ENCODE results near the gene CLN6. TPM values are rescaled to one million over a fixed set of nuclear protein-coding genes. Genes with fewer than 3 reads are reported as not detected.
A peak's percentile ranks its signal among the peaks of the same experiment; 100 is the strongest.
"Not testable (repeated sequence)": the region's sequence is repeated elsewhere in the genome, so short reads cannot be mapped to it uniquely, and the experiment has no call there.

The CLN6 gene
- total RNA-seq, 2 donors from 2014 or later: 31.6 to 40.7 TPM

- Mint-ChIP-seq H3K9me3 (peaks cover 2 to 3% of the 10 kb centered on the region in 2 donors), H3K4me3 (no peak overlapping the region), H3K27me3 (ENCODE audit: low read depth) (no peaks in the 10 kb centered on the region), H3K27ac (no peak overlapping the region), H3K4me1 (ENCODE audit: low read depth) (no peaks in the 10 kb centered on the region), H3K36me3 (ENCODE audit: insufficient read depth in 2 of 2) (peaks cover 7 to 8% of the 10 kb centered on the region in 2 donors)
- ATAC-seq (replicated peaks in 1 of 2) (no peak), DNase-seq (no peak)
These were observed 11.8 kb upstream of the CLN6 start for GRCh38 chr15:68241088-68241935.

GRCh38 chr15:68239025-68239424, 9.5 kb upstream of the CLN6 start:
- H3K9me3 Mint-ChIP-seq: peaks cover 0 to 3% of the 10 kb centered on the region in 2 donors
- no peak for DNase-seq
- H3K27ac Mint-ChIP-seq: no peak overlapping the region
- peaks cover 5% of the 10 kb centered on the region in 2 donors for H3K36me3 Mint-ChIP-seq (ENCODE audit: insufficient read depth in 2 of 2)
- H3K4me3 Mint-ChIP-seq: no peak overlapping the region
- no peaks in the 10 kb centered on the region for H3K27me3 Mint-ChIP-seq (ENCODE audit: low read depth)
- no peak for ATAC-seq (replicated peaks in 1 of 2)
- H3K4me1 Mint-ChIP-seq (ENCODE audit: low read depth): no peaks in the 10 kb centered on the region

DNA sequence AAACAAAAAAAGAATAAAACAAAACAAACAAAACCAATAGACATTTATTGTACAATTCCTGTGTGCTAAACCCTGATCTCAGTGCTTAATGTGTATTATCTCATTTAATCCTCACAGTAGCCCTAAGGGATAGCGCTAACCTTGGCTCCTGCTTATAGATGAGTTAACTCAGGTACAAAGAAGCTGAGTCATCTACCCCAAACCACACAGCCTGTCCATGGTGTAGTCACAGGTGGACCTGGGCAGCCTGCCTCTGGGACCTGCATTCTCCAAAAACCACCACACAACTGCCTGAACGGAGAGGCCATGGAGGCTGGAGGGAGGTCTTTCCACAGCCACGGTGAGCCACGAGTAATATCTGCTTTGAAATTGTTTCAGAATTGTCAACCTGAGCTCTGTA, 5.5 kb upstream of the CLN6 start:
- Mint-ChIP-seq H3K27ac (no peak overlapping the region), H3K36me3 (ENCODE audit: insufficient read depth in 2 of 2) (no peaks in the 10 kb centered on the region), H3K9me3 (no peaks in the 10 kb centered on the region), H3K4me1 (ENCODE audit: low read depth) (peaks cover 18% of the 10 kb centered on the region), H3K27me3 (ENCODE audit: low read depth) (no peaks in the 10 kb centered on the region), H3K4me3 (no peak overlapping the region)
- no peak for DNase-seq
- no peak for ATAC-seq (replicated peaks in 1 of 2)

- H3K36me3 Mint-ChIP-seq (ENCODE audit: insufficient read depth in 2 of 2); H3K27ac Mint-ChIP-seq; DNase-seq; ATAC-seq (replicated peaks in 1 of 2); H3K9me3 Mint-ChIP-seq; H3K27me3 Mint-ChIP-seq (ENCODE audit: low read depth); H3K4me3 Mint-ChIP-seq: not testable (repeated sequence)
- peaks cover 22% of the 10 kb centered on the region for H3K4me1 Mint-ChIP-seq (ENCODE audit: low read depth)
These were observed 5.0 kb upstream of the CLN6 start for GRCh38 chr15:68234520-68234919.

DNA sequence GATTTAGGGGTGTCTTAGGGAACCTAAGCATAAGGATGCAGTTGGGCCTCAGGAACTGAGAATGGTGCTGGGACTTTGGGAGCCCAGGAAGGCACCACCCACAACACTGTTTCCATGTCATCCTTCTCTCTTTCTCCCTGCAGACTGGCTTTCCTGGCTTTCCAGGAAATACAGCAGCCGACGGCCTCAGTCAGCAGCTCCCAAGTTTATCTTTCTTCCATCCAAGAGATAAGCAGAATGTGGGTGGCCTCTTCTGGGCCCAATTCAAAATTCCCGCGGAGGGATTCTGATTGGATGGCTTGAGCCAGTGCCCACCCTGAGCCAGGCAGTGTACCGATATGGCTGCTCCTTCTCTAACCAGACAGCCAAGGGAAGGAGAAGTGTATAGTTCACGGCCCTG, 4.5 kb upstream of the CLN6 start:
- Mint-ChIP-seq H3K27ac (no peak overlapping the region), H3K36me3 (ENCODE audit: insufficient read depth in 2 of 2) (no peaks in the 10 kb centered on the region), H3K4me1 (ENCODE audit: low read depth) (peaks cover 22% of the 10 kb centered on the region), H3K9me3 (no peaks in the 10 kb centered on the region), H3K27me3 (ENCODE audit: low read depth) (no peaks in the 10 kb centered on the region), H3K4me3 (no peak overlapping the region)
- DNase-seq (no peak), ATAC-seq (replicated peaks in 1 of 2) (no peak)

GRCh38 chr15:68232937-68233336, 3.4 kb upstream of the CLN6 start:
- peaks cover 0 to 5% of the 10 kb centered on the region in 2 donors for H3K36me3 Mint-ChIP-seq (ENCODE audit: insufficient read depth in 2 of 2)
- no peak overlapping the region for H3K4me3 Mint-ChIP-seq
- no peaks in the 10 kb centered on the region for H3K27me3 Mint-ChIP-seq (ENCODE audit: low read depth)
- H3K27ac Mint-ChIP-seq: no peak overlapping the region
- H3K9me3 Mint-ChIP-seq: no peaks in the 10 kb centered on the region
- no peak for ATAC-seq (replicated peaks in 1 of 2)
- peaks cover 32% of the 10 kb centered on the region for H3K4me1 Mint-ChIP-seq (ENCODE audit: low read depth)
- no peak for DNase-seq

DNA sequence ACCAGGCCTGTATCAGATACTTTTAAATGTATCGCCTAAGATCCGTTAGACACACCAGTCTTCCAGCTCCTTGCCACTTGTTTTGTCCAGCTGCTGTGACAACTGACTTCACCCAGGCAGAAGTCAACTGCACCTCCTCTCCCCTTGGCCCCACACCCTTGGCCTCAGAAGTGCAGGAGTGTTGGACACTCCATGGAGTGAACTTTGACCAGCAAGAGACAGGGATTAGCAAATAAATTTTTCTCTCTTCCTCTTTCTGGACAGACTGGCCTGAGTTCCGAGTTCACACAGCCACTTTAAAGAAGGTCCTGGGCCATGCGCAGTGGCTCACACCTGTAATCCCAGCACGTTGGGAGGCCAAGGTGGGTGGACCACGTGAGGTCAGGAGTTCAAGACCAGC, 2.9 kb upstream of the CLN6 start:
- Mint-ChIP-seq H3K4me1 (ENCODE audit: low read depth) (peaks cover 36% of the 10 kb centered on the region), H3K9me3 (no peaks in the 10 kb centered on the region), H3K27ac (no peak overlapping the region), H3K36me3 (ENCODE audit: insufficient read depth in 2 of 2) (peaks cover 0 to 5% of the 10 kb centered on the region in 2 donors), H3K4me3 (no peak overlapping the region), H3K27me3 (ENCODE audit: low read depth) (no peaks in the 10 kb centered on the region)
- DNase-seq: no peak
- ATAC-seq (replicated peaks in 1 of 2): no peak

GRCh38 chr15:68231102-68231818, 1.7 kb upstream of the CLN6 start:
- no peak for DNase-seq
- Mint-ChIP-seq H3K4me3 (peak overlapping the region; percentile 94 to 97), H3K4me1 (ENCODE audit: low read depth) (peaks cover 48% of the 10 kb centered on the region), H3K27me3 (ENCODE audit: low read depth) (no peaks in the 10 kb centered on the region), H3K9me3 (no peaks in the 10 kb centered on the region), H3K27ac (no peak overlapping the region), H3K36me3 (ENCODE audit: insufficient read depth in 2 of 2) (peaks cover 0 to 5% of the 10 kb centered on the region in 2 donors)
- no peak for ATAC-seq (replicated peaks in 1 of 2)

- DNase-seq (no peak), ATAC-seq (replicated peaks in 1 of 2) (no peak)
- H3K27ac Mint-ChIP-seq: peak overlapping the region; percentile 78
- H3K36me3 Mint-ChIP-seq (ENCODE audit: insufficient read depth in 2 of 2): peaks cover 0 to 5% of the 10 kb centered on the region in 2 donors
- peaks cover 54% of the 10 kb centered on the region for H3K4me1 Mint-ChIP-seq (ENCODE audit: low read depth)
- no peaks in the 10 kb centered on the region for H3K9me3 Mint-ChIP-seq
- peak overlapping the region; percentile 94 to 97 for H3K4me3 Mint-ChIP-seq
- no peaks in the 10 kb centered on the region for H3K27me3 Mint-ChIP-seq (ENCODE audit: low read depth)
These were observed 901 bp upstream of the CLN6 start for GRCh38 chr15:68230157-68231100.

- DNase-seq (peak in 1 of 2 donors; percentile 25), ATAC-seq (replicated peaks in 1 of 2) (peak in 1 of 2 donors; percentile 0)
- peak overlapping the region; percentile 95 to 97 for H3K4me3 Mint-ChIP-seq
- no peaks in the 10 kb centered on the region for H3K9me3 Mint-ChIP-seq
- H3K36me3 Mint-ChIP-seq (ENCODE audit: insufficient read depth in 2 of 2): peaks cover 0 to 8% of the 10 kb centered on the region in 2 donors
- H3K27ac Mint-ChIP-seq: peak overlapping the region; percentile 76
- H3K27me3 Mint-ChIP-seq (ENCODE audit: low read depth): no peaks in the 10 kb centered on the region
- H3K4me1 Mint-ChIP-seq (ENCODE audit: low read depth): peaks cover 63% of the 10 kb centered on the region
These were observed 550 bp downstream of the CLN6 start for GRCh38 chr15:68228971-68229385.

DNA sequence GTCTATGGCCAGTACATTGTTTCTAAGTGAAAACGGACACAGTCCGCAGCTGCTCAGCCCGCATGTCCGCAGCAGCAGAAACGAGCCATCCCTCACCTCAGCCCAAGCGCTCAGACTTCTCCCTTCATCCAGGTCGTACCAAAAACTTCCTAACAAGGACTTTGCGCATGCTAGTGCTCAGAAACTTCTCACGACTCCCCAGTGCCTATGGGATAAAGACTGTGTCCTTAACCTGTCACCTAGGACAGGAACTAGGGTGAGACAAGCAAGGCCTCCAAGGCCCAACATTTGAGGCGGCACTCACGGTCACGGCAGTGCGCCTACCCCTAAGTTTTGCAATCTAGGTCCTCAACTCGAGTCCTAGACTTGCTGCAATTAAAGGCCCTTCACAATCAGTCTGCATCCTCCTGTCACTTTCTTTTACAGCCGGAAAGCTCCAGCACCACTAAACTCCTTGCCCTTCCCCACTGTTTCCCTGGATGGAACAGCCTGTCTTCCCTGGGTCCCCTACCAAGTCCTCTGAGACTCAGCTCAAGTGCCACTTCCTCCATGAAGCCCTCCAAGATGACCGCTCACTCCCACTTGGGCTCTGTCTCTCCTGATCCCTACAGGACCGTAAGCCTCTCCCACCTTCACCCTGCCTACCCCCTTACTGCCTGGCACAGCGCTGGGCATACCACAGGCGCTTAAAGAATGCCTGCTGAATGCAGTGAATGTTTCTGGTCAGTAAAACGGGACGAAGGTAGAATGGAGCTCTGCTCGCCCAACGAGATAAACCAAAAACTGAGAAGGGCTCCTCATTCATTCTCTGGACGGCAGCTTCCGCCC, 1.2 kb downstream of the CLN6 start:
- ATAC-seq (replicated peaks in 1 of 2) (no peak), DNase-seq (no peak)
- Mint-ChIP-seq H3K27ac (peak overlapping the region; percentile 76), H3K9me3 (no peaks in the 10 kb centered on the region), H3K4me1 (ENCODE audit: low read depth) (peaks cover 63% of the 10 kb centered on the region), H3K4me3 (peak overlapping the region; percentile 95 to 97), H3K27me3 (ENCODE audit: low read depth) (no peaks in the 10 kb centered on the region), H3K36me3 (ENCODE audit: insufficient read depth in 2 of 2) (peaks cover 0 to 8% of the 10 kb centered on the region in 2 donors)

DNA sequence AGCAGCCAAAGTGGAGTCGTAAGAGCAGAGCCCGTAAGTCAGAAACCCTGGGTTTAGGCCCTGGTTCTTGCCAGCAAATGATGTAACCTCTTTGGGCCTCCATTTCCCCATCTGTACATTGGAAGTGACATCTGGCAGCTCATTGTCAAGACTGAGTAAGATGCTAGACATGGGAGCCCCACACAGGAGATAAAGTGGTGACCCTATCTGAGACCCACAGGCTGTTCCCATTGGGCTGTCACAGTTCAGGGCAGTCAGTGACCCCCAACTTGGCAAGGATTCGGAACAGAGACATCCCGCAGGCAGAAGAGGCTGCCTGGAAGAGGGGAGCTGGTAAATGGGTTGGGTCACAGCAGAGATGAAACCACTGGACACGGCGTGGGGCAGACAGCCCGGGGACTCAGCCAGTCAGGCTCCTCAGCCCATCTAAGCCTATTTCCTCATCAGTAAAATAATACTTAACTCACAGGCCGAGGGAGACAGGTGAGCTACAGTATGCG, 1.8 kb downstream of the CLN6 start:
- no peak overlapping the region for H3K27ac Mint-ChIP-seq
- no peaks in the 10 kb centered on the region for H3K27me3 Mint-ChIP-seq (ENCODE audit: low read depth)
- H3K4me3 Mint-ChIP-seq: peak overlapping the region; percentile 95 to 97
- H3K36me3 Mint-ChIP-seq (ENCODE audit: insufficient read depth in 2 of 2): peaks cover 0 to 8% of the 10 kb centered on the region in 2 donors
- H3K4me1 Mint-ChIP-seq (ENCODE audit: low read depth): peaks cover 63% of the 10 kb centered on the region
- DNase-seq: no peak
- no peaks in the 10 kb centered on the region for H3K9me3 Mint-ChIP-seq
- no peak for ATAC-seq (replicated peaks in 1 of 2)
